ENCODE measurements around the gene TSFM. TPM values are rescaled to one million over a fixed set of nuclear protein-coding genes. Genes with fewer than 3 reads are reported as not detected.
A peak's percentile ranks its signal among the peaks of the same experiment; 100 is the strongest.

The TSFM gene
- total and polyA plus RNA-seq, 2 of the 13 experiments (the other 11 are each of a cell fraction or from before 2014, with no cell fraction given), result 29.8 to 68.3 TPM

DNA sequence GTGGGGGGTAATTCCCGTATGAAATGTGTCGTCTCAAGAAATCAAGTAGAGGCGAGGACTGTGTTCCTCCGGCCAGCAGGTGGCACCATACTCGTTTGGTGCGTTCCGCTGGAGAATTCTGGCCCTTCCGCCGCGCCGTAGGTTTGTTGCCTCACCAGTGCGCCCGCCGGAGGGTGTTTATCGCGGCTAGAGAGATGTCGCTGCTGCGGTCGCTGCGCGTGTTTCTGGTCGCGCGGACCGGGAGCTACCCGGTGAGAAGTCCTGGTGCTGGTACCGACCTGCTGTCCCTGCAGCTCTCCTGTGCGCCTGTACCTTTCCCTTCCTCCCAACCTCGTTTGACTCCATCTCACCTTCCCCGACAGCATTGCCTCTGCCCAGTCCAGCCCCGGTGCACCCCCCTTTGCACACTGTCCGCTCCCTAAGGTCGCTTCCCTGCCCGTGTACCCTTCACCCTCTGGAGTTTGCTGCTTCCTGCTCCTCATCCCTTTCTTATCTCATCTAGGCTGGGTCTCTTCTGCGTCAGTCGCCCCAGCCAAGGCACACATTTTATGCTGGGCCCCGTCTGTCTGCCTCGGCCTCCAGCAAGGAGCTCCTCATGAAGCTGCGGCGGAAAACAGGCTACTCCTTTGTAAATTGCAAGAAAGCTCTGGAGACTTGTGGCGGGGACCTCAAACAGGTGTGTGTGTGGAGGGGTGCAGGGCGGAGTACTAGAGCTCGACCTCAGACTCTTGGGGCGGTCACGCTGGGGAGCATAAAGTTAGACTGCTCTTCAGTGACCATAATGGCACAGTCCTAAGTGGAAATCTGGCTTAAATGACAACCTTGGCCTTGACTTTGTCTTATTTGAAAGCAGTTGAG lies at the start of gene TSFM (continued):
- TF ChIP-seq, protein P1, sequence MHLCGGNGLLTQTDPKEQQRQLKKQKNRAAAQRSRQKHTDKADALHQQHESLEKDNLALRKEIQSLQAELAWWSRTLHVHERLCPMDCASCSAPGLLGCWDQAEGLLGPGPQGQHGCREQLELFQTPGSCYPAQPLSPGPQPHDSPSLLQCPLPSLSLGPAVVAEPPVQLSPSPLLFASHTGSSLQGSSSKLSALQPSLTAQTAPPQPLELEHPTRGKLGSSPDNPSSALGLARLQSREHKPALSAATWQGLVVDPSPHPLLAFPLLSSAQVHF (CRISPR knock-in tag; IDR thresholded peaks at IDR 0.05), result no peak
- peak; percentile 15; the same call in 1 of the 2 replicates for TF ChIP-seq HMG20A (CRISPR knock-in tag; IDR thresholded peaks at IDR 0.05; ENCODE audit: borderline replicate concordance)
- TF ChIP-seq, protein P2, sequence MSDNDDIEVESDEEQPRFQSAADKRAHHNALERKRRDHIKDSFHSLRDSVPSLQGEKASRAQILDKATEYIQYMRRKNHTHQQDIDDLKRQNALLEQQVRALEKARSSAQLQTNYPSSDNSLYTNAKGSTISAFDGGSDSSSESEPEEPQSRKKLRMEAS (IDR thresholded peaks at IDR 0.05), result peak; percentile 89
- no peak for TF ChIP-seq GTF2F1 (IDR thresholded peaks at IDR 0.05; ENCODE audit: low read length)
- no peak for TF ChIP-seq NFIC (IDR thresholded peaks at IDR 0.05; ENCODE audit: low read length)
- peak; percentile 68; the same call in 1 of the 2 replicates for TF ChIP-seq ZNF335 (CRISPR knock-in tag; IDR thresholded peaks at IDR 0.05)
- peak; percentile 86 for TF ChIP-seq HIVEP1 (CRISPR knock-in tag; IDR thresholded peaks at IDR 0.05)
- TF ChIP-seq ZNF776 (CRISPR knock-in tag; IDR thresholded peaks at IDR 0.05), result peak; percentile 89
- TF ChIP-seq, protein P3, sequence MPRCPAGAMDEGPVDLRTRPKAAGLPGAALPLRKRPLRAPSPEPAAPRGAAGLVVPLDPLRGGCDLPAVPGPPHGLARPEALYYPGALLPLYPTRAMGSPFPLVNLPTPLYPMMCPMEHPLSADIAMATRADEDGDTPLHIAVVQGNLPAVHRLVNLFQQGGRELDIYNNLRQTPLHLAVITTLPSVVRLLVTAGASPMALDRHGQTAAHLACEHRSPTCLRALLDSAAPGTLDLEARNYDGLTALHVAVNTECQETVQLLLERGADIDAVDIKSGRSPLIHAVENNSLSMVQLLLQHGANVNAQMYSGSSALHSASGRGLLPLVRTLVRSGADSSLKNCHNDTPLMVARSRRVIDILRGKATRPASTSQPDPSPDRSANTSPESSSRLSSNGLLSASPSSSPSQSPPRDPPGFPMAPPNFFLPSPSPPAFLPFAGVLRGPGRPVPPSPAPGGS (CRISPR knock-in tag; IDR thresholded peaks at IDR 0.05), result peak; percentile 55; the same call in 1 of the 2 replicates
- TF ChIP-seq, protein P4, sequence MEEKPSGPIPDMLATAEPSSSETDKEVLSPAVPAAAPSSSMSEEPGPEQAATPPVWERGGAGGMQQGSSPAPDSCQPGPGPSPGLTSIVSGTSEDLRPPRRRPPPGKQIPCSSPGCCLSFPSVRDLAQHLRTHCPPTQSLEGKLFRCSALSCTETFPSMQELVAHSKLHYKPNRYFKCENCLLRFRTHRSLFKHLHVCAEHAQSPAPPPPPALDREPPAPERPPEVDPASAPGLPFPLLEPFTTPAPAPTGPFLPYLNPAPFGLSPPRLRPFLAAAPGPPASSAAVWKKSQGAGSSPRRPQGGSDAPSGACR (CRISPR knock-in tag; IDR thresholded peaks at IDR 0.05), result peak; percentile 47; the same call in 1 of the 2 replicates
- TF ChIP-seq FOSL2 (CRISPR knock-in tag; IDR thresholded peaks at IDR 0.05), result no peak
- peak; percentile 48; the same call in 1 of the 2 replicates for TF ChIP-seq NRL (CRISPR knock-in tag; IDR thresholded peaks at IDR 0.05; ENCODE audit: borderline replicate concordance)
- TF ChIP-seq NFYC (CRISPR knock-in tag; IDR thresholded peaks at IDR 0.05), result peak; percentile 42
- peak; percentile 11; the same call in 1 of the 2 replicates for TF ChIP-seq SRF (IDR thresholded peaks at IDR 0.05; ENCODE audit: low read depth, low read length)
- TF ChIP-seq ZNF749 (CRISPR knock-in tag; IDR thresholded peaks at IDR 0.05; ENCODE audit: borderline replicate concordance), result 0 out of 2 replicates have a peak, but pooled peaks have one; percentile 48
- no peak for TF ChIP-seq ZNF619 (CRISPR knock-in tag; IDR thresholded peaks at IDR 0.05)
- TF ChIP-seq ATF7 (IDR thresholded peaks at IDR 0.05), result no peak
- no peak for TF ChIP-seq ATF7 (CRISPR knock-in tag; IDR thresholded peaks at IDR 0.05)
- no peak for TF ChIP-seq ZNF446 (CRISPR knock-in tag; IDR thresholded peaks at IDR 0.05)
- peak; percentile 14; the same call in 1 of the 2 replicates for TF ChIP-seq HNF4A (CRISPR knock-in tag; IDR thresholded peaks at IDR 0.05)
- no peak for TF ChIP-seq ZNF629 (CRISPR knock-in tag; conservative IDR thresholded peaks at IDR 0.05)
- TF ChIP-seq, protein P5, sequence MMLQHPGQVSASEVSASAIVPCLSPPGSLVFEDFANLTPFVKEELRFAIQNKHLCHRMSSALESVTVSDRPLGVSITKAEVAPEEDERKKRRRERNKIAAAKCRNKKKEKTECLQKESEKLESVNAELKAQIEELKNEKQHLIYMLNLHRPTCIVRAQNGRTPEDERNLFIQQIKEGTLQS (CRISPR knock-in tag; IDR thresholded peaks at IDR 0.05), result peak; percentile 90
- peak; percentile 92 for TF ChIP-seq CEBPG (CRISPR knock-in tag; IDR thresholded peaks at IDR 0.05)
- TF ChIP-seq, protein P6, sequence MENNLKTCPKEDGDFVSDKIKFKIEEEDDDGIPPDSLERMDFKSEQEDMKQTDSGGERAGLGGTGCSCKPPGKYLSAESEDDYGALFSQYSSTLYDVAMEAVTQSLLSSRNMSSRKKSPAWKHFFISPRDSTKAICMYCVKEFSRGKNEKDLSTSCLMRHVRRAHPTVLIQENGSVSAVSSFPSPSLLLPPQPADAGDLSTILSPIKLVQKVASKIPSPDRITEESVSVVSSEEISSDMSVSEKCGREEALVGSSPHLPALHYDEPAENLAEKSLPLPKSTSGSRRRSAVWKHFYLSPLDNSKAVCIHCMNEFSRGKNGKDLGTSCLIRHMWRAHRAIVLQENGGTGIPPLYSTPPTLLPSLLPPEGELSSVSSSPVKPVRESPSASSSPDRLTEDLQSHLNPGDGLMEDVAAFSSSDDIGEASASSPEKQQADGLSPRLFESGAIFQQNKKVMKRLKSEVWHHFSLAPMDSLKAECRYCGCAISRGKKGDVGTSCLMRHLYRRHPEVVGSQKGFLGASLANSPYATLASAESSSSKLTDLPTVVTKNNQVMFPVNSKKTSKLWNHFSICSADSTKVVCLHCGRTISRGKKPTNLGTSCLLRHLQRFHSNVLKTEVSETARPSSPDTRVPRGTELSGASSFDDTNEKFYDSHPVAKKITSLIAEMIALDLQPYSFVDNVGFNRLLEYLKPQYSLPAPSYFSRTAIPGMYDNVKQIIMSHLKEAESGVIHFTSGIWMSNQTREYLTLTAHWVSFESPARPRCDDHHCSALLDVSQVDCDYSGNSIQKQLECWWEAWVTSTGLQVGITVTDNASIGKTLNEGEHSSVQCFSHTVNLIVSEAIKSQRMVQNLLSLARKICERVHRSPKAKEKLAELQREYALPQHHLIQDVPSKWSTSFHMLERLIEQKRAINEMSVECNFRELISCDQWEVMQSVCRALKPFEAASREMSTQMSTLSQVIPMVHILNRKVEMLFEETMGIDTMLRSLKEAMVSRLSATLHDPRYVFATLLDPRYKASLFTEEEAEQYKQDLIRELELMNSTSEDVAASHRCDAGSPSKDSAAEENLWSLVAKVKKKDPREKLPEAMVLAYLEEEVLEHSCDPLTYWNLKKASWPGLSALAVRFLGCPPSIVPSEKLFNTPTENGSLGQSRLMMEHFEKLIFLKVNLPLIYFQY (CRISPR knock-in tag; IDR thresholded peaks at IDR 0.05; ENCODE audit: borderline replicate concordance), result 0 out of 2 replicates have a peak, but pooled peaks have one; percentile 69
